ENCODE data around the gene GLYATL3. TPM values are rescaled to one million over a fixed set of nuclear protein-coding genes. Genes with fewer than 3 reads are reported as not detected.

GLYATL3 gene
- total RNA-seq, 2 donors from 2014 or later, result not detected

DNA sequence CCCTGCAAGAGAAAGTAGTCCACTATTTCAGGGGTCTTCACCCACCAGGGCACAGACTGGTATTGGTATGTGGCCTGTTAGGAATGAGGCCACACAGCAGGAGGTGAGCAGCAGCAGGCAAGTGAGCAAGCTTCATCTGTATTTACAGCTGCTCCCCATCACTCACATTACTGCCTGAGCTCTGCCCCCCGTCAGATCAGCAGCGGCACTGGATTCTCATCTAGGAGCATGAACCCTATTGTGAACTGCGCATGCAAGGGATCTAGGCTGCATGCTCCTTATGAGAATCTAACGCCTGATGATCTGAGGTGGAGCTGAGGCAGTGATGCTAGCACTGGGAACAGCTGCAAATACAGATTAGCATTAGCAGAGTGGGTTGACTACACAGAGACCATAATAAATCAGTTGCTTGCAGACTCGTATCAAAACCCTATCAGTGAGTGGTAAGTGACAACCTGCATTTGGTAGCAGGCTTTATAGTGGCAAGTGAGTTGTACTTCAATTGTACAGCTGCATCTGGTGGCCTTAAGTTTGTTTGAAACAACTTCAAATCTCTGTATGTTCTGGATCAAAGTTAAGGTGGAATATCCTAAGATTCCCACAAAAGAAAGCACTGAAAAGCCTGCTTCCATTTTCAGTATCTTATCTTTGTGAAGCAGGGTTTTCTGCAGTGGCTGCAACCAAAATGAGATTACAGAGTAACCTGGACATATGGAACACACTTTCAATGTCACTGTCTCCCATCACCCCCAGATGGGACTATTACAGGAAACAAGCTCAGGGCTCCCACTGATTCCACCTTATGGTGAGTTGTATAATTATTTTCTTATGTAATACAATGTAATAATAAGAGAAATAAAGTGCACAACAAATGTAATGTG is 63.5 kb downstream of the GLYATL3 start:
- H3K4me1 Mint-ChIP-seq (ENCODE audit: low read depth in 2 of 2), result no peaks in the 10 kb centered on the region
- no peak overlapping the region for H3K4me3 Mint-ChIP-seq
- no peaks in the 10 kb centered on the region for H3K27me3 Mint-ChIP-seq
- no peak overlapping the region for H3K27ac Mint-ChIP-seq
- DNase-seq (ENCODE audit: low spot score) (no peak), ATAC-seq (no peak)
- H3K9me3 Mint-ChIP-seq, result no peaks in the 10 kb centered on the region
- no peaks in the 10 kb centered on the region for H3K36me3 Mint-ChIP-seq

DNA sequence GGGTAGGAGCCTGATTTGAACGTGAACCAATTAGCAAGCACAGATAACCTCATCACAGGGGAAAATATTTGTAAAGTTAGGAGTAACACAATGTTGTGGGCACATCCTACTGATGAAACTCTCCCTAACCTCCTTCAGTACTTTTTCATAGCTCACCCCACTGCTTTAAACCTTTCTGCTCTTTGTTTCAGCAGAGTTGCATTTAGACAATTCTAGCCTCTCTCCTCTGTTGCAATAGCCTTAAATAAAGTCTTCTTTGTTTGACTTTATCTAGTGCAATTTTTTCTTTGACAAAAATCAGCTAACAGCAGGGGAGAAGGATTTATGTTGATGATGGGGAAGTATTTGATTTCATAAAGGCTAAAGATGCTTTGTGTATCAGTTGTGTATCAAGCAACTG is 64.8 kb downstream of the GLYATL3 start:
- H3K4me1 Mint-ChIP-seq (ENCODE audit: low read depth in 2 of 2), result no peaks in the 10 kb centered on the region
- DNase-seq (ENCODE audit: low spot score) (no peak), ATAC-seq (no peak)
- no peak overlapping the region for H3K27ac Mint-ChIP-seq
- H3K36me3 Mint-ChIP-seq, result no peaks in the 10 kb centered on the region
- no peak overlapping the region for H3K4me3 Mint-ChIP-seq
- no peaks in the 10 kb centered on the region for H3K9me3 Mint-ChIP-seq
- no peaks in the 10 kb centered on the region for H3K27me3 Mint-ChIP-seq

DNA sequence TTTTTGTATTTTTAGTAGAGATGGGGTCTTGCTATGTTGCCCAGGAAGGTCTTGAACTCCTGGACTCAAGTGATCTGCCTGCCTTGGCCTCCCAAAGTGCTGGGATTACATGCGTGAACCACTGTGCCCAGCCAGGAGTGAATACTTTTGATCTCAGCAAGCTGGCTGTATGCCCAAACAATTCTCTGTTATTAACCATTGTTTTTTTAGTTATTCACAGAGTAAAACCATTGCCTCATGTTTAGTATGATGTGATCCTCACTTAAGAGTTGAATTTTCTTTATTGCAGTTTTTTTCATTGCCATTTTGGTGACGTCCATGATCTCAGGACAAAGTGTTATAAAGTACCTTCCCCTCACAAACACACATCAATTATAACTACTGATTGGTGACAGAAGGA is 65.5 kb downstream of the GLYATL3 start:
- Mint-ChIP-seq H3K27me3 (no peaks in the 10 kb centered on the region), H3K36me3 (no peaks in the 10 kb centered on the region), H3K9me3 (no peaks in the 10 kb centered on the region), H3K4me1 (ENCODE audit: low read depth in 2 of 2) (no peaks in the 10 kb centered on the region), H3K4me3 (no peak overlapping the region), H3K27ac (no peak overlapping the region)
- DNase-seq (ENCODE audit: low spot score) (no peak), ATAC-seq (no peak)

DNA sequence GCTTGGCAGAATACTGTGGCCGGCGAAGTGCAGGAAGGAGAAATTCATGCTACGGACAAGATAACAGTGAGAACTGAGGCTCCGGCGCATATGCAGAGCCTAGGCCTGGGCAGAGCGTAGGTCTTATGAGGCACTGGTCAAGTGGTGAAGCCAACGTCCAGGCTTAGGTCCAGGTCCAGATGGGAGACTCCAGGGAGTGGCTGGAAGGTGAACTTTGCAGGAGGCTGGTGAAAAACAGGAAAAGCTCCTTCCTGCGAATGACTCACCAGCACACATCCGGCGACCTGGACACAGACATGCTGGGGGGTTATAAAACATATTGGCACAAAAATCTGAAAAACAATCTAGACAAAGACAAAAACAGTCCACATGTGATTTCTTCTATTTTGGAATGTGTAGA is 66.1 kb downstream of the GLYATL3 start:
- Mint-ChIP-seq H3K4me3 (no peak overlapping the region), H3K4me1 (ENCODE audit: low read depth in 2 of 2) (no peaks in the 10 kb centered on the region), H3K27ac (no peak overlapping the region), H3K36me3 (no peaks in the 10 kb centered on the region), H3K9me3 (no peaks in the 10 kb centered on the region), H3K27me3 (no peaks in the 10 kb centered on the region)
- no peak for DNase-seq (ENCODE audit: low spot score)
- no peak for ATAC-seq

DNA sequence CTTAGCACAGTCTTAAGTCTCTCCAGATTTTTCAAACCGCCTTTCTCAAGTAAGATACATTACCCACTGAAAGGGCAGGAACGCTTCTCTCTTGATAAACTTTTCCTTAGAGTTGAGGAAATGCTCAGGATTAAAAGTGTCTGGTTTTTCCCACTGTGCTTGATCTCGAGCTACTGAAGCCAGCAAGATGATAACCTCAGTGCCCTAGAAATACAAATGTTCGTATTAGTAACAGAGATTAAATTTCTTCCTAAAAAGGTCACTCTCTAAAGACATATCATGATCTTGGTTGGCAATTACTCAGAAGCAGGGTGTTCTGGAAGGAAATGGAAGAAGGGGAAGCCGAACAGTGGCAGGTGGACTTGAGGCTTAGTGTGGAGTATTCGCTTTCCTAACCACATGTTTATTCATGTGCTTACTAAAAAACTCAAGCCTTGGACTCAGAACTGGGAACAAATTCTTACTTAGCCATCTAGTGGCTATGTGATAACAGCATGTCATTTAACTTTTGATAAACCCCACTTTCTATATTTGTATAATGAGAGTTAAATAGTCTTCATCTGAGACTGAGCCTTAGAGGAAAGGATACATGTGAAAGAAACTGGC is 70.9 kb downstream of the GLYATL3 start:
- Mint-ChIP-seq H3K27ac (no peak overlapping the region), H3K36me3 (no peaks in the 10 kb centered on the region), H3K9me3 (no peaks in the 10 kb centered on the region), H3K4me1 (ENCODE audit: low read depth in 2 of 2) (no peaks in the 10 kb centered on the region), H3K4me3 (no peak overlapping the region), H3K27me3 (no peaks in the 10 kb centered on the region)
- DNase-seq (ENCODE audit: low spot score) (no peak), ATAC-seq (no peak)

DNA sequence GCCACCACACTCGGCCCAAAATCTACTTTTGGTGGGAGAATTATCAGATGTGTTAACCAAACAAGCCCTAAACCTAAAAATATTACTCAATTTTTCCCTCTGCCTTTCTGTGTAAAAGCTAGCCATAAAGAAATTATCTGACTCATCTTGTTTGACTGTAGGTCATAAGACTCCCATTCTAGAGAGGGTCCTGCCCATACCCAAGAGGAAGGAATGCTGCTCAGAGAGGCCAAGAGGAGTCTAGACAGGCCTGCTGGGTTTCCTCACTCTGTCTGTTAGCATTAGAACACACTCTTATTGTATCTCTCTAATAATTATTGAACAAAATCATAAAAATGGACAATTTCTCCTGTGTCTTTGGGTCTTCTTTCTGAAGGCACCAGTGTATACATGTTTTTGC is 76.9 kb downstream of the GLYATL3 start:
- DNase-seq (ENCODE audit: low spot score) (no peak), ATAC-seq (no peak)
- H3K27me3 Mint-ChIP-seq, result no peaks in the 10 kb centered on the region
- no peaks in the 10 kb centered on the region for H3K4me1 Mint-ChIP-seq (ENCODE audit: low read depth in 2 of 2)
- peaks cover 3% of the 10 kb centered on the region for H3K9me3 Mint-ChIP-seq
- no peak overlapping the region for H3K27ac Mint-ChIP-seq
- H3K4me3 Mint-ChIP-seq, result no peak overlapping the region
- no peaks in the 10 kb centered on the region for H3K36me3 Mint-ChIP-seq

Other genes starting within 250 kb of the GLYATL3 start
- gene MMUT, start 36.7 kb upstream of the GLYATL3 start, total RNA-seq, result 10 to 100 TPM in 1 of 2 donors, 1 to 10 TPM in 1; 9.7 to 10.6 TPM
- gene CENPQ, start 36.6 kb upstream of the GLYATL3 start, total RNA-seq, result 10 to 100 TPM in 1 of 2 donors, 1 to 10 TPM in 1; 7.4 to 11.3 TPM
- gene C6orf141, start 50.7 kb downstream of the GLYATL3 start, total RNA-seq, result not detected
- not detected for gene RHAG, start 136.9 kb downstream of the GLYATL3 start, total RNA-seq
- not detected for gene CRISP2, start 213.6 kb downstream of the GLYATL3 start, total RNA-seq
- gene CRISP3, start 244.5 kb downstream of the GLYATL3 start, total RNA-seq, result not detected

All from natural killer cell treated with Interleukin-12 subunit alpha and Interleukin-12 subunit beta and Interleukin-15 and Interleukin-18, amount 100 ng/mL, for 72 hours (primary cell).